ENCODE measurements around the gene RPSA. TPM values are rescaled to one million over a fixed set of nuclear protein-coding genes. Genes with fewer than 3 reads are reported as not detected.

Gene RPSA
- total RNA-seq, 1 experiment from 2014 or later: 2,455 TPM

DNA sequence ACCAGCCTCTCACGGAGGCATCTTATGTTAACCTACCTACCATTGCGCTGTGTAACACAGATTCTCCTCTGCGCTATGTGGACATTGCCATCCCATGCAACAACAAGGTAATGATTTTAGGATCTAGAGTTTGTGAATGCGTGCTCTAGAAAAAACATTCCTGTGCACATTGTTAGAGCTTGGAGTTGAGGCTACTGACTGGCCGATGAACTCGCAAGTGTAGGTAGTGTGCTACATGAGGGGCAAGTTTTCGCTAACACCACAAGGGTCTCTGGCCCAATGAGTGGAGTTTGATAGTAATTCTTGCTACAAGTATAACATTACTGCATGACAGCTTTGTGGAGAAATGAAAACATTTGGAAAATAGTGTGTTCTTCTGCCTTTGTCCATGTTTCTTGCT is 4.4 kb downstream of the RPSA start:
- Mint-ChIP-seq H3K36me3 (peaks cover 68% of the 10 kb centered on the region), H3K27me3 (ENCODE audit: low read depth) (no peaks in the 10 kb centered on the region), H3K4me3 (no peak overlapping the region), H3K27ac (peak overlapping the region; percentile 84), H3K4me1 (peaks cover 32% of the 10 kb centered on the region), H3K9me3 (no peaks in the 10 kb centered on the region)
- ATAC-seq: no peak
- ChIA-PET CTCF (no interaction called here), POLR2A (no interaction called here)
- no peak for DNase-seq (ENCODE audit: low spot score)
- TF ChIP-seq MYBL2 (CRISPR knock-in tag; IDR thresholded peaks at IDR 0.05): no peak
- no peak for TF ChIP-seq EMX1 (CRISPR knock-in tag; IDR thresholded peaks at IDR 0.05)
- TF ChIP-seq, protein P1, sequence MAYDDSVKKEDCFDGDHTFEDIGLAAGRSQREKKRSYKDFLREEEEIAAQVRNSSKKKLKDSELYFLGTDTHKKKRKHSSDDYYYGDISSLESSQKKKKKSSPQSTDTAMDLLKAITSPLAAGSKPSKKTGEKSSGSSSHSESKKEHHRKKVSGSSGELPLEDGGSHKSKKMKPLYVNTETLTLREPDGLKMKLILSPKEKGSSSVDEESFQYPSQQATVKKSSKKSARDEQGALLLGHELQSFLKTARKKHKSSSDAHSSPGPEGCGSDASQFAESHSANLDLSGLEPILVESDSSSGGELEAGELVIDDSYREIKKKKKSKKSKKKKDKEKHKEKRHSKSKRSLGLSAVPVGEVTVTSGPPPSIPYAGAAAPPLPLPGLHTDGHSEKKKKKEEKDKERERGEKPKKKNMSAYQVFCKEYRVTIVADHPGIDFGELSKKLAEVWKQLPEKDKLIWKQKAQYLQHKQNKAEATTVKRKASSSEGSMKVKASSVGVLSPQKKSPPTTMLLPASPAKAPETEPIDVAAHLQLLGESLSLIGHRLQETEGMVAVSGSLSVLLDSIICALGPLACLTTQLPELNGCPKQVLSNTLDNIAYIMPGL (CRISPR knock-in tag; IDR thresholded peaks at IDR 0.05): no peak
- no peak for TF ChIP-seq ZBTB21 (CRISPR knock-in tag; IDR thresholded peaks at IDR 0.05; ENCODE audit: borderline replicate concordance)
- no peak for TF ChIP-seq ZNF263 (CRISPR knock-in tag; IDR thresholded peaks at IDR 0.05; ENCODE audit: low read depth)
- TF ChIP-seq NR2C2 (CRISPR knock-in tag; IDR thresholded peaks at IDR 0.05): no peak
- TF ChIP-seq ETV6 (CRISPR knock-in tag; IDR thresholded peaks at IDR 0.05): no peak
- TF ChIP-seq, protein P2, sequence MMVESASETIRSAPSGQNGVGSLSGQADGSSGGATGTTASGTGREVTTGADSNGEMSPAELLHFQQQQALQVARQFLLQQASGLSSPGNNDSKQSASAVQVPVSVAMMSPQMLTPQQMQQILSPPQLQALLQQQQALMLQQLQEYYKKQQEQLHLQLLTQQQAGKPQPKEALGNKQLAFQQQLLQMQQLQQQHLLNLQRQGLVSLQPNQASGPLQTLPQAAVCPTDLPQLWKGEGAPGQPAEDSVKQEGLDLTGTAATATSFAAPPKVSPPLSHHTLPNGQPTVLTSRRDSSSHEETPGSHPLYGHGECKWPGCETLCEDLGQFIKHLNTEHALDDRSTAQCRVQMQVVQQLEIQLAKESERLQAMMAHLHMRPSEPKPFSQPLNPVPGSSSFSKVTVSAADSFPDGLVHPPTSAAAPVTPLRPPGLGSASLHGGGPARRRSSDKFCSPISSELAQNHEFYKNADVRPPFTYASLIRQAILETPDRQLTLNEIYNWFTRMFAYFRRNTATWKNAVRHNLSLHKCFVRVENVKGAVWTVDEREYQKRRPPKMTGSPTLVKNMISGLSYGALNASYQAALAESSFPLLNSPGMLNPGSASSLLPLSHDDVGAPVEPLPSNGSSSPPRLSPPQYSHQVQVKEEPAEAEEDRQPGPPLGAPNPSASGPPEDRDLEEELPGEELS (CRISPR knock-in tag; IDR thresholded peaks at IDR 0.05): no peak

DNA sequence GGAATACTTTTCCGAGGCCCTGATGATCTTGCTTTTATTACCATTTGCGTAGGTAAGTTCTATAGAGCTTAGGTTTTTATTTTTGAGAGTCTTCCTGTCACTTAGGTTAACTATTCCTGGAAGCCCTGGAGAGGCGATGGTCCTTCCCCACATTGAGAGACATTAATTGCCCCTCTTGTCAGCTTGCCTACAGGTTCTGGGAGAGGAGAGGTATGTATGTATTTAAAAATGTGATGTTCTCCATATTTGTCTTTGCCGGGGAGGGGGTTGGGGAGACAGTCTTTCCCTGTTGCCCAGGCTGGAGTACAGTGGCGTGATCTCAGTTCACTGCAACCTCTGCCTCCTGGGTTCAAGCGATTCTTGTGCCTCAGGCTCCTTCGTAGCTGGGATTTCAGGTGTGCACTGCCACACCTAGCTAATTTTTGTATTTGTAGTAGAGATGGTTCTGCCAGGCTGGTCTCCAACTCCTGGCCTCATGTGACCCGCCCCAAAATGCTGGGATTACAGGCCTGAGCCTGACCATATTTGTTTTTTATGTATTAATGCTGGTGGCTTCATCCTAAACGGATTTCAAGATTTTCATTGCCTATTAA is 6.2 kb downstream of the RPSA start:
- Mint-ChIP-seq H3K4me1 (peaks cover 24% of the 10 kb centered on the region), H3K27me3 (ENCODE audit: low read depth) (no peaks in the 10 kb centered on the region), H3K9me3 (no peaks in the 10 kb centered on the region), H3K4me3 (no peak overlapping the region), H3K36me3 (peaks cover 60% of the 10 kb centered on the region), H3K27ac (peak overlapping the region; percentile 87)
- ChIA-PET CTCF (interaction anchor here (0.6 kb wide), 1 partner anchor 86 kb away, joined by 3 read pairs; no protein-coding TSS in a partner anchor), POLR2A (interaction anchor here (1.2 kb wide), 1 partner anchor 28 kb away, joined by 4 read pairs; no protein-coding TSS in a partner anchor)
- TF ChIP-seq, protein P3, sequence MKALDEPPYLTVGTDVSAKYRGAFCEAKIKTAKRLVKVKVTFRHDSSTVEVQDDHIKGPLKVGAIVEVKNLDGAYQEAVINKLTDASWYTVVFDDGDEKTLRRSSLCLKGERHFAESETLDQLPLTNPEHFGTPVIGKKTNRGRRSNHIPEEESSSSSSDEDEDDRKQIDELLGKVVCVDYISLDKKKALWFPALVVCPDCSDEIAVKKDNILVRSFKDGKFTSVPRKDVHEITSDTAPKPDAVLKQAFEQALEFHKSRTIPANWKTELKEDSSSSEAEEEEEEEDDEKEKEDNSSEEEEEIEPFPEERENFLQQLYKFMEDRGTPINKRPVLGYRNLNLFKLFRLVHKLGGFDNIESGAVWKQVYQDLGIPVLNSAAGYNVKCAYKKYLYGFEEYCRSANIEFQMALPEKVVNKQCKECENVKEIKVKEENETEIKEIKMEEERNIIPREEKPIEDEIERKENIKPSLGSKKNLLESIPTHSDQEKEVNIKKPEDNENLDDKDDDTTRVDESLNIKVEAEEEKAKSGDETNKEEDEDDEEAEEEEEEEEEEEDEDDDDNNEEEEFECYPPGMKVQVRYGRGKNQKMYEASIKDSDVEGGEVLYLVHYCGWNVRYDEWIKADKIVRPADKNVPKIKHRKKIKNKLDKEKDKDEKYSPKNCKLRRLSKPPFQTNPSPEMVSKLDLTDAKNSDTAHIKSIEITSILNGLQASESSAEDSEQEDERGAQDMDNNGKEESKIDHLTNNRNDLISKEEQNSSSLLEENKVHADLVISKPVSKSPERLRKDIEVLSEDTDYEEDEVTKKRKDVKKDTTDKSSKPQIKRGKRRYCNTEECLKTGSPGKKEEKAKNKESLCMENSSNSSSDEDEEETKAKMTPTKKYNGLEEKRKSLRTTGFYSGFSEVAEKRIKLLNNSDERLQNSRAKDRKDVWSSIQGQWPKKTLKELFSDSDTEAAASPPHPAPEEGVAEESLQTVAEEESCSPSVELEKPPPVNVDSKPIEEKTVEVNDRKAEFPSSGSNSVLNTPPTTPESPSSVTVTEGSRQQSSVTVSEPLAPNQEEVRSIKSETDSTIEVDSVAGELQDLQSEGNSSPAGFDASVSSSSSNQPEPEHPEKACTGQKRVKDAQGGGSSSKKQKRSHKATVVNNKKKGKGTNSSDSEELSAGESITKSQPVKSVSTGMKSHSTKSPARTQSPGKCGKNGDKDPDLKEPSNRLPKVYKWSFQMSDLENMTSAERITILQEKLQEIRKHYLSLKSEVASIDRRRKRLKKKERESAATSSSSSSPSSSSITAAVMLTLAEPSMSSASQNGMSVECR (CRISPR knock-in tag; IDR thresholded peaks at IDR 0.05; ENCODE audit: borderline replicate concordance): no peak
- TF ChIP-seq, protein P4, sequence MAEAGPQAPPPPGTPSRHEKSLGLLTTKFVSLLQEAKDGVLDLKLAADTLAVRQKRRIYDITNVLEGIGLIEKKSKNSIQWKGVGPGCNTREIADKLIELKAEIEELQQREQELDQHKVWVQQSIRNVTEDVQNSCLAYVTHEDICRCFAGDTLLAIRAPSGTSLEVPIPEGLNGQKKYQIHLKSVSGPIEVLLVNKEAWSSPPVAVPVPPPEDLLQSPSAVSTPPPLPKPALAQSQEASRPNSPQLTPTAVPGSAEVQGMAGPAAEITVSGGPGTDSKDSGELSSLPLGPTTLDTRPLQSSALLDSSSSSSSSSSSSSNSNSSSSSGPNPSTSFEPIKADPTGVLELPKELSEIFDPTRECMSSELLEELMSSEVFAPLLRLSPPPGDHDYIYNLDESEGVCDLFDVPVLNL (CRISPR knock-in tag; IDR thresholded peaks at IDR 0.05; ENCODE audit: borderline replicate concordance, low read depth): no peak
- TF ChIP-seq, protein P5, sequence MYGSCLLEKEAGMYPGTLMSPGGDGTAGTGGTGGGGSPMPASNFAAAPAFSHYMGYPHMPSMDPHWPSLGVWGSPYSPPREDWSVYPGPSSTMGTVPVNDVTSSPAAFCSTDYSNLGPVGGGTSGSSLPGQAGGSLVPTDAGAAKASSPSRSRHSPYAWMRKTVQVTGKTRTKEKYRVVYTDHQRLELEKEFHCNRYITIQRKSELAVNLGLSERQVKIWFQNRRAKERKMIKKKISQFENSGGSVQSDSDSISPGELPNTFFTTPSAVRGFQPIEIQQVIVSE (CRISPR knock-in tag; IDR thresholded peaks at IDR 0.05; ENCODE audit: borderline replicate concordance): no peak
- TF ChIP-seq, protein P6, sequence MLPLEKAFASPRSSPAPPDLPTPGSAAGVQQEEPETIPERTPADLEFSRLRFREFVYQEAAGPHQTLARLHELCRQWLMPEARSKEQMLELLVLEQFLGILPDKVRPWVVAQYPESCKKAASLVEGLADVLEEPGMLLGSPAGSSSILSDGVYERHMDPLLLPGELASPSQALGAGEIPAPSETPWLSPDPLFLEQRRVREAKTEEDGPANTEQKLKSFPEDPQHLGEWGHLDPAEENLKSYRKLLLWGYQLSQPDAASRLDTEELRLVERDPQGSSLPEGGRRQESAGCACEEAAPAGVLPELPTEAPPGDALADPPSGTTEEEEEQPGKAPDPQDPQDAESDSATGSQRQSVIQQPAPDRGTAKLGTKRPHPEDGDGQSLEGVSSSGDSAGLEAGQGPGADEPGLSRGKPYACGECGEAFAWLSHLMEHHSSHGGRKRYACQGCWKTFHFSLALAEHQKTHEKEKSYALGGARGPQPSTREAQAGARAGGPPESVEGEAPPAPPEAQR (CRISPR knock-in tag; IDR thresholded peaks at IDR 0.05): no peak
- TF ChIP-seq, protein P7, sequence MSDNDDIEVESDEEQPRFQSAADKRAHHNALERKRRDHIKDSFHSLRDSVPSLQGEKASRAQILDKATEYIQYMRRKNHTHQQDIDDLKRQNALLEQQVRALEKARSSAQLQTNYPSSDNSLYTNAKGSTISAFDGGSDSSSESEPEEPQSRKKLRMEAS (CRISPR knock-in tag; IDR thresholded peaks at IDR 0.05): no peak
- DNase-seq (ENCODE audit: low spot score) (no peak), ATAC-seq (no peak)

All from WTC11 (cell line).